Memory B cell (primary cell): ENCODE measurements around the gene GRIK4.

Source experiments
- ATAC-seq: fragments of 150-1000 bp; cut with Tn5 transposase; 2 replicates; pipeline ENCODE4 v1.10.0; 2021; ENCODE audit warnings: low read depth, mild to moderate bottlenecking, moderate library complexity
- DNase-seq, 2 donors: peaks; one replicate each; pipeline ENCODE4 v3.0.0; 2022; ENCODE audit warnings: low spot score in 2 of 2
- H3K27ac Mint-ChIP-seq: one replicate; pipeline ENCODE4 v1.8.0; 2022; ENCODE audit warnings: mild to moderate bottlenecking, moderate library complexity, mixed read lengths
- H3K27me3 Mint-ChIP-seq: one replicate; pipeline ENCODE4 v1.8.0; 2022; ENCODE audit warnings: mixed read lengths
- H3K36me3 Mint-ChIP-seq: one replicate; pipeline ENCODE4 v1.8.0; 2022; ENCODE audit warnings: mild to moderate bottlenecking, mixed read lengths
- H3K4me1 Mint-ChIP-seq: one replicate; pipeline ENCODE4 v1.8.0; 2022; ENCODE audit warnings: mixed read lengths
- H3K4me3 Mint-ChIP-seq: one replicate; pipeline ENCODE4 v1.8.0; 2022; ENCODE audit warnings: mild to moderate bottlenecking, moderate library complexity, mixed read lengths
- H3K9me3 Mint-ChIP-seq: one replicate; pipeline ENCODE4 v1.8.0; 2022; ENCODE audit warnings: mixed read lengths

GRIK4 gene

DNA sequence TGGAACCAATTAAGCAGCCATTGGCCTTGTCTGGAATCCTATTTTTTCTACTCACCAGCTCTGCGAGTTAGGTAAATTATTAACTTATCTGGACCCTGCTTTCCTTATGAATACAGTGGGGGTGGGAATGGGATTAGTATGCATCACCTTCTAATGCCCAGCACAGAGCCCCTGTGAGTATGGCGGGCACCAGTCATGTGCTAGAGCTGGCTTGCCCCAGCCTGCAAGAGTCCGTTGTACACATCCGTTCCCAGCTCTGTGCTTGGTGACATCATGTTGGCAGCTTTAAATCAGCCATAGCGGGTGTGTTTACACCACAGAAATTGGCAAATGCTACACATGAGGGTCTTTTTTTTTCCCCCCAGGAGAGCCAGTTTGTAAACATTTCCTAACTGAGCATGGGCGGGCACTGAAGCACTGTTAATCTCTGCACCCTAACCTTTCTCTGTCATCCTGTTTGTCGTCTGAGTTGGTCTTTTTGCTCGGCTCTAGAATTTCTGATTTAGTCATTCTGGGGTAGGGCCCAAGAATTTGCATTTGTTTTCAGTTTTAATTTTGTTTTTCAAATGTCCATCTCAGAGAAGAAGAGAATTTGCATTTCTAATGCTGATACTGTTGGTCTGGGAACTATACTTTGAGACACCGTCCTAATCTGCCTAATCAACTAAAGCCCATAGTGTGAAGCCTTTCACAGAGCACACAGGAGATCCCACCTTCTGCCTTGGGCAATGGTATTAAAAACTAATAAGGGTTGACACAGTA, 382.1 kb downstream of the GRIK4 start:
- H3K4me3 Mint-ChIP-seq = no peak overlapping the region
- H3K9me3 Mint-ChIP-seq = no peaks in the 10 kb centered on the region
- no peaks in the 10 kb centered on the region for H3K4me1 Mint-ChIP-seq
- H3K27me3 Mint-ChIP-seq = peaks cover 10% of the 10 kb centered on the region
- no peaks in the 10 kb centered on the region for H3K36me3 Mint-ChIP-seq
- DNase-seq (no peak), ATAC-seq (no peak)
- H3K27ac Mint-ChIP-seq = no peak overlapping the region

DNA sequence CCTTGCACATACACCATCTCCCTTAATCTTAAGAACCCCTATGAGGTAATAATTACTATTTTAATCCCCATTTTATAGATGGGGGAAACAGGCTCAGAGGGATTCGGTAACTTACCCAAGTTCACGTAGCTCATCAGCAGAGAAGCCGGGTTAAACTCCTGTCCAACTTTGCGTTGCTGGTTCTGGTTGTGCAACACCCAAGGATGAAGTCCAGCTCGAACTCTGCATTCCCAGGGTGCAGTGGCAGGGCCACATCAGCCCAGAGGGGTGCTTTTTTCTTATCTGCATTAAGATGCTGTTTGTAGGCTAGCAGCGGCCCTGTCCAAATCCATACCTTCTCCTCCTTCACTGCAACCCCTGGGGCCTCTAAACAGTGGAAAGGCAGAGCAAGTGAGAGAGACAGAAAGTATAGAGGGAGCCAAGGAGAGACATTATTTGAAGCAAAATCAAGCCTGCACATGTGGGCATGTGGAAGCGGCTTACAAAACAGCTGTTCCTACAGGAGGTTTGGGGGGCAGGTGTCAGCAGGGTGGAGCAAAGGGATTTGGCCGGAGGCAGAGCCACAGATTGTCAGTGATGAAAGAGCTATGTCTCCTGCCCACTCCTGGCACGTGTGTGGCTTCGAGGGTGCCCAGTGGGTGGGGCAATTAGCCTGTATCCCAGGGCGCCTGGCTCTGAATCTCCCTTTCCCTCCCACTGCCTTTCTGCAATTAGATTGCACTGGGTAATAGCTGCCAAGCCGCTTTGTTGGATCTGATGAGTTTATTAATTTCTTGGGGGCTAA, 382.8 kb downstream of the GRIK4 start:
- no peaks in the 10 kb centered on the region for H3K36me3 Mint-ChIP-seq
- ATAC-seq = no peak
- peaks cover 5% of the 10 kb centered on the region for H3K27me3 Mint-ChIP-seq
- H3K27ac Mint-ChIP-seq = no peak overlapping the region
- DNase-seq = no peak
- H3K4me1 Mint-ChIP-seq = no peaks in the 10 kb centered on the region
- no peaks in the 10 kb centered on the region for H3K9me3 Mint-ChIP-seq
- H3K4me3 Mint-ChIP-seq = no peak overlapping the region

DNA sequence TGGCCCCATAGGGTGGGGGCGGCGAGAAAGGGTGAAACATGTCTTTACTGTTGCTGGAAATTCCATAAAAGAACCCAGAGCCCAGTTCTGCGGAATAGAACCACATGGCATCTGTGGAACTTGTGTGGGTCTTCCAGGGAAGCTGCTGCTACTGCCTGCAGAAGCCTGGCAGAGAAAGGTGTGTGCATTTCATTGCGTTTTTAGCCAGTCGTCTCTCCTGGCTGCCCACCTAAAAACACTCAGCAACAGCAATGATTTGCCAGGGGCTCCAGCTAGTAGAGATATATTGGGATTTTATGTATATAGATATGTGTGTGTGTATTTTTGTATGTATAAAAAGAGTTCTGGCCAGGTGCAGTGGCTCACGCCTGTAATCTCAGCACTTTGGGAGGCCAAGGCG, 385.1 kb downstream of the GRIK4 start:
- Mint-ChIP-seq H3K36me3 (no peaks in the 10 kb centered on the region), H3K4me1 (no peaks in the 10 kb centered on the region), H3K27ac (no peak overlapping the region), H3K4me3 (no peak overlapping the region), H3K9me3 (no peaks in the 10 kb centered on the region), H3K27me3 (peaks cover 7% of the 10 kb centered on the region)
- ATAC-seq = no peak
- no peak for DNase-seq

DNA sequence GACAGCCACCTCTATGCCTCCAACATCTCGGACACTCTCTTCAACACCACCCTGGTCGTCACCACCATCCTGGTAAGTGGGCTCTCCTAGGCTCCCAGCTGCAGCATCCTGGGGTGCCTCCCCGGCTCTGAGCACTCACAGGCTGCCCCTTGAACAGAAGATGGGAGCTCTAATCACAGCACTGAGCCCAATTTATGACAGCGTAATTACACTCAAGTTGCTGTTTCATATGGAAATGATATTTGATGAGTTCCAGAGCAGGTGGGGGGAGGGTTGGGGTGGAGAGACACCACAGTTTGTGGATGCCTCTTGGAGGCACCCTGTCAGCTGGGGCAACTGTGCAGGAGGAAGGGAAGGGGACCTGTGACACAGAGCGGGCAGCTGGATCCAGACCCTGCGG, 387.0 kb downstream of the GRIK4 start:
- no peaks in the 10 kb centered on the region for H3K4me1 Mint-ChIP-seq
- no peak overlapping the region for H3K27ac Mint-ChIP-seq
- no peak for ATAC-seq
- no peaks in the 10 kb centered on the region for H3K36me3 Mint-ChIP-seq
- H3K4me3 Mint-ChIP-seq = no peak overlapping the region
- peaks cover 4% of the 10 kb centered on the region for H3K27me3 Mint-ChIP-seq
- DNase-seq = no peak
- H3K9me3 Mint-ChIP-seq = no peaks in the 10 kb centered on the region

DNA sequence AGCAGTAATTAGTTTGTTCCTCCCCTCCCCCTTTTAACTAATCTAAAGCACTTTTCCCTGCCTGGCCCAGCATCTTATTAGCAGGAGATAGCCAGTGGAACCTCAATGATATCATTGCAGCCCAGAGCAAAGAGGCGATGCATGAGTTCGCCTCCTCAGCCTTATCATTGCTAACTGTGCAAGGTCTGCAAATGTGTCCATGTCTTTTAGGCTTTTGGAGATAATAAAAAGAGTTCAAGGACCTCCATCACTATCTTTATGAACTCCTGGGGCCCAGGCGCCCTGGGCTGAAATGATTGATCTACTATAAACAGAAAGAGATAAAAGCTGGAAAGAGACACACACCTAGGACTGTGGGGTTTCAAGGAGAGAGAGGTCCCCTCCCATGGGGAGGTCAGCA, 388.2 kb downstream of the GRIK4 start:
- peaks cover 4% of the 10 kb centered on the region for H3K27me3 Mint-ChIP-seq

DNA sequence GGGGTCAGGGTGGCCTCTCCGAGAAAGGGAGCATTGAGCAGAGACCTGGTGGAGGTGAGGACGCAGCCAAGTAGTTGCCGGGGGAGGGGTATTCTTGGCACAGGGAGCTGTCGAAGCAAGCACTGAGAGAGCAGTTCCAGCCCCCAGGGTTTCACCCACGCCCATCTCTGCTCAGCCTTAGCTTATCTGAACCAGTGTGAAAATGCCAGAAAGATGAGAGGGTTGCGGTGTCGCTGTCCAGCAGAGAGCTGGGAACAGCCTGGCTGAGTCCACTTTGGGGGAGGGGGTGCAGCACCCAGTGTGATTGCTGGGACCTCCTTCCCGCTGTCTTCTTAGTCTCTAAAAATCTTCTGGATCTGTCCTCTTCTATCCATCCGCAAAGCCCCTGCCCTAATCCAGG, 389.1 kb downstream of the GRIK4 start:
- H3K27me3 Mint-ChIP-seq = peaks cover 4% of the 10 kb centered on the region
- no peaks in the 10 kb centered on the region for H3K4me1 Mint-ChIP-seq
- ATAC-seq = no peak
- no peaks in the 10 kb centered on the region for H3K36me3 Mint-ChIP-seq
- H3K4me3 Mint-ChIP-seq = no peak overlapping the region
- no peak for DNase-seq
- no peaks in the 10 kb centered on the region for H3K9me3 Mint-ChIP-seq
- no peak overlapping the region for H3K27ac Mint-ChIP-seq

More for the DNA sequence above, 388.2 kb downstream of the GRIK4 start:
- H3K9me3 Mint-ChIP-seq = no peaks in the 10 kb centered on the region
- ATAC-seq = no peak
- no peak overlapping the region for H3K4me3 Mint-ChIP-seq
- no peaks in the 10 kb centered on the region for H3K36me3 Mint-ChIP-seq
- DNase-seq = no peak
- no peak overlapping the region for H3K27ac Mint-ChIP-seq
- H3K4me1 Mint-ChIP-seq = no peaks in the 10 kb centered on the region

DNA sequence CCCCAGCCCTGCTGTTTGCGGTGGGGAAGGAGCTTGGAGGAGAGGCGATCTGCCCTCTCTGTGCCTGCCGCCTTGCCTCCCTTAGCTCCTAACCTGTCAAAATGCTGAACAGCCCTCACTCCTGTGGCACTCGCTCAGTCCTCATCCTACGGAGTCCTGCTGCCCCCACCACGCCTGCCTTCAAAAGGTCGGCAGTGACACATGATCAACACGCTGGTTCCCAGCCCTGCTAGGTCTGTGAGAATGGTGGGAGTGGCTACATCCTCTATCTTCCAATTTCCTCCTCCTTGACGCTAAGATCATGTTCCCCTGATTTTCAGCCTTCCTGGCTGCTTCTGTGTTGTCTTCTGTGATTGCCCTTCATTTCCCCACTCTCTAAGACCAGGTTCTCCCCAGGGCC, 392.1 kb downstream of the GRIK4 start:
- DNase-seq = no peak
- H3K27ac Mint-ChIP-seq = no peak overlapping the region
- no peak for ATAC-seq
- H3K4me1 Mint-ChIP-seq = no peaks in the 10 kb centered on the region
- H3K9me3 Mint-ChIP-seq = no peaks in the 10 kb centered on the region
- peaks cover 9% of the 10 kb centered on the region for H3K27me3 Mint-ChIP-seq
- H3K36me3 Mint-ChIP-seq = no peaks in the 10 kb centered on the region
- no peak overlapping the region for H3K4me3 Mint-ChIP-seq

DNA sequence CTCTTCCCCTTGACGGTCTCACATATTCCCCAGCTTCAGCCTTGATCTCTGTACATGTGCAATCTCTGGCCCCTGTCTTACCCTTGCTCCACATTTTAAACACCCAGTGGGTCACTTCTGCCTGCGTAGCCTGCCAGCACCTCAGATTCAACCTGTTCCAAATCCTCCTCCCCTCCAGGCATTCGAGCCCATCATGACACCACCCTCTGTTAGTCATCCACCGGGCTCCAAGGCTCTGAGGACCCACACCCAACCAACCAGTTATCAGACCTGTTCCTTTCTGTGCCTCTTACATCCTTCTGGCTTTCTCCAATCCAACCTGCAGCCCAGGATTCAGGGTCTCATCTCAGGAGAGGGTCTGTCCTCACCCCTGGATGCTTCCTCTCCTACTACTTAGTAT, 392.6 kb downstream of the GRIK4 start:
- Mint-ChIP-seq H3K9me3 (no peaks in the 10 kb centered on the region), H3K4me3 (no peak overlapping the region), H3K27me3 (peaks cover 9% of the 10 kb centered on the region), H3K36me3 (no peaks in the 10 kb centered on the region), H3K4me1 (no peaks in the 10 kb centered on the region), H3K27ac (no peak overlapping the region)
- ATAC-seq (no peak), DNase-seq (no peak)

DNA sequence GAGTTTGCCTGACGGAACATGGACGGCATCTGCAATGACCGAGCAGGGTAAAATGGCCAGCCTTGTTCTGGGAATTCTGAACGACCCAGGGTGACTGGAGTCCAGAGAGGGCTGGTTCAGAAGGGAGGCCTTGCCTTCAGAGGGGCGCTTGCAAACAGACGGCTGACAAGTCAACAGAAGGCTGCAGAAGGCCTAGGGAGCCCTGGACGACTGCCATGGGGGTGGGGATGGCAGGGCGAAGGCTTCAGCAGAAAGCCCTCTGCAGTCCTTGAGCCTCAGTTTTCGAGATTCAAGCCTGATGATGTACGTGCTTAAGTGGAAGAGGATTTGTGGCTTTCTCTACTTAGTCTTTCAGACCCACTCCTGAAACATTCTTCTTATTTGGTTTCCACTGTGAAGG, 395.2 kb downstream of the GRIK4 start:
- no peak for DNase-seq
- ATAC-seq = no peak
- H3K4me1 Mint-ChIP-seq = no peaks in the 10 kb centered on the region
- no peak overlapping the region for H3K27ac Mint-ChIP-seq
- H3K36me3 Mint-ChIP-seq = peaks cover 2% of the 10 kb centered on the region
- H3K27me3 Mint-ChIP-seq = peaks cover 13% of the 10 kb centered on the region
- H3K4me3 Mint-ChIP-seq = no peak overlapping the region
- H3K9me3 Mint-ChIP-seq = no peaks in the 10 kb centered on the region

DNA sequence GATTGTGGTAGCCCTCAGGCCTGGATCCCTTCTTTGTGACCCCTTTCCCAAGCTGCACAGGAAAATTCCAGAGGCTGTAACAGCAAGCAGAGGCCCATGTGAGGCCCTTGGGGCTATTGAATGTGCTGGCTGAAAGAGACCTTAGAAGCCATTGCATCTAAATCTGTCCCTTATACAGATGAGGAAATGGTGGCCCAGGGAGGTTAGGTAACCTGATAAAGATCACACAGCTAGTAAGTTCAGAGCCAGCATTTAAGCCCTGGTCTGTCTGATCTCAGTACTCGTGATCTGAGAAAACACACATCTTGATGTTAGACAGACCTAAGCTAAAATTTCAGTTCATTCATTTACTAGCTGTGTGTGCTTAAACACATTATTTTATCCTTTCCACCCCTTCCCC, 396.4 kb downstream of the GRIK4 start:
- no peaks in the 10 kb centered on the region for H3K9me3 Mint-ChIP-seq
- H3K27me3 Mint-ChIP-seq = peaks cover 16% of the 10 kb centered on the region
- H3K4me1 Mint-ChIP-seq = no peaks in the 10 kb centered on the region
- peaks cover 2% of the 10 kb centered on the region for H3K36me3 Mint-ChIP-seq
- DNase-seq (no peak), ATAC-seq (no peak)
- H3K4me3 Mint-ChIP-seq = no peak overlapping the region
- no peak overlapping the region for H3K27ac Mint-ChIP-seq

DNA sequence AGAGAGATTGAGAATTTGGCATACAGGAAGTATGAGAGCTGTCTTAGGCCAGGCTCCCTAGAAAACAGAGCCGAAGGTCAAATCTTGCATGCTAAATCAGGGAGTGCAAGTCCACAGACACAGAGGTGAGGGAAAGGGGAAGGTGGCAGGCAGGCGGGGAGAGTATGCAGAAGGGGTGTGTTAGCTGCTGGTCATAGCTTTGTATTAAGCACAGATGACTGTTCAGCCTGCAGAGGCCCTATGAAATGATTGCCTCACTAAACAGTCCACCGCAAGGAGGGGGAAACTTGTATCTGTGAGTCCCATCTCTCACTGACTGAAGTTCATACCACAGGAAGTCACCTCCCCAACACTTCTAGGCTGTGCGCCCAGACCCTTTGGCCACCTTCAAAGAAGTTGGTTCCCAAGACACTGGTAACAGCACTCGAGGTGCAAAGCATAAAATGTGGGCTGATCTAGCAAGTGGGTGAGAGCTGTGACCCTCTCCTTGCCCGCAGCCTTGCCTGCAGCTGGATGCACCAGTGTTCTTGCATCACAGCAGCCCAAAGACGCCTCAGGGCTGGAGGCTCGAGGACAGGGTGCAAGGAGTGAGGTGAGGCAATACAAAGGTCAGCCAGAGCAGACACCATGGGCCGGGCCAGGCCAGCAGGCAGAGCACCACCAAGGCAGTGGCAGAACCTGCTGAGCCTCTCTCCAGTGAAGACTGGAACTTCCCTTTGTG, 397.1 kb downstream of the GRIK4 start:
- DNase-seq = no peak
- no peak for ATAC-seq
- Mint-ChIP-seq H3K27ac (no peak overlapping the region), H3K4me3 (no peak overlapping the region), H3K27me3 (peaks cover 16% of the 10 kb centered on the region), H3K9me3 (no peaks in the 10 kb centered on the region), H3K36me3 (peaks cover 2% of the 10 kb centered on the region), H3K4me1 (no peaks in the 10 kb centered on the region)

DNA sequence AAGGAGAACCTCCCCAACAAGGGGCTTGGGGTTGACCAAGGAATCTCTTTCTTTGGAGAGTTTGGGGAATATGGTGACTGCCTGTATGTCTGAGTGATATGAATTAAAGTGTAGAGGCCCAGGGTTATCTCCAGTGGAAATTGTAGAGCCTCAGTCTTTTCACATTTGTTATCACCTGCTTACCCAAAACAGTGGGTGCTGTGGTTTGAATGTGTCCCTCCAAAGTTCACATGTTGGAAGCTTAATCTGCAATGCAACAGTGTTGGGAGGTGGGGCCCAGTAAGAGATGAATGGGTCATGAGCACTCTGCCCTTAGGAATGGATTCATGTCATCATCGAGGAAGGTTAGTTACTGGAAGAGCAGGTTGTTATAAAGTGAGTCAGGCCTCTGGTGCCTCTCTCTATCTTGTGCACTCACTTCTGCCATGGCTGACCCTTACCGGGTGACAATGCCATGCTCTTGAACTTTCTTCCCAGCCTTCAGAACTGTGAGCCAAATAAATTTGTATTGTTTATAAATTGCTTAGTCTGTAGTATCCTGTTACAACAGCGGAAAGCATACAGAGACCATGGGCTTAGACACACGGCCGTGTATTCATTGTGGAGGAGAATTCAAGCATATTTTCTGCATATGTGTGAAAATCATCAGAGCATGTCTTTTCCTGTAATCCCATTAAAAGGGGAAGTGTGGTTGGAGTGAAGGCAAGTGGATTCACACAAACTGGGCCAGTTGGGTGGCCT, 398.3 kb downstream of the GRIK4 start:
- Mint-ChIP-seq H3K4me3 (no peak overlapping the region), H3K9me3 (no peaks in the 10 kb centered on the region), H3K36me3 (peaks cover 2% of the 10 kb centered on the region), H3K27me3 (peaks cover 22% of the 10 kb centered on the region), H3K27ac (no peak overlapping the region), H3K4me1 (no peaks in the 10 kb centered on the region)
- ATAC-seq = no peak
- DNase-seq = no peak

DNA sequence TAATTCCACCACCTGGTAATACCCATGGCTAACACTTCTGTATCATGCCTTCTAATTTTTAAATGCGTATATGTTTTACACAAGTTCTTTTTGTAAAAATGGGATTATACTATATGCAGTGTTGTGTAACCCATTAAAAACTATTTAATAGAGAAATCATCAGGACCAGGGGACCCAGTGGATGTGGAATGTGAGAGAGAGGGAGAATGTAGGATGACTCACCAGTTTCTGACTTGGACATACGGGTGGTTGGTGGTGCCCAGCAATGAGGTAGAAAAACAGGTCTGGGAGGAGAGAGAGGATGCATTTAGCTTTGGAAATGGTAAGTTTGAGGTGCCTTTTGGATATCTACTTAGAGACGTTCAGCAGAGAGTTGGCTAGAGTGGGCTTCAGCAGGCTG, 400.4 kb downstream of the GRIK4 start:
- Mint-ChIP-seq H3K27me3 (peaks cover 19% of the 10 kb centered on the region), H3K9me3 (no peaks in the 10 kb centered on the region), H3K4me3 (no peak overlapping the region), H3K36me3 (peaks cover 2% of the 10 kb centered on the region), H3K27ac (no peak overlapping the region), H3K4me1 (no peaks in the 10 kb centered on the region)
- DNase-seq (no peak), ATAC-seq (no peak)

DNA sequence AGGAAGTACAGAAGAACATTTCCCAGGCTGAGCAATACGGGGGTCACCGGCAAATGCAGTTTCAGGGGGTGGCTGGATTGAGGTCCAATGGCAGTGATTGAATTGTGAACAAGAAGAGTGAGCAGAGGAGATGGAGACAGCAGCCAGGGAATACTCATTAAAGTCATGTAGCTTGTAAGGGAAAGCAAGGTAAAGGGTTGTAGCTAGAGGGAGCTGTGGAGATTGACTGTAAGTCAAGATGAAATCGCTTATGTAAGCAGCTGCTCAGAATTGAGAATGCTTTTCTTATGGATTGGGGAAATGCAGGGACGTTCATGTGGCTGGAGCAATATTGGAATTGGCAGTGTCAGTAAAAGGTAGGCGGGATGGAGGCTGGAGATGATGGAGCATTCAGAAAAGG, 401.0 kb downstream of the GRIK4 start:
- Mint-ChIP-seq H3K4me1 (no peaks in the 10 kb centered on the region), H3K27ac (no peak overlapping the region), H3K9me3 (no peaks in the 10 kb centered on the region), H3K4me3 (no peak overlapping the region), H3K36me3 (peaks cover 2% of the 10 kb centered on the region), H3K27me3 (peaks cover 19% of the 10 kb centered on the region)
- no peak for ATAC-seq
- no peak for DNase-seq
